H1 (cell line): ENCODE results near the gene LRRFIP1. TPM values are rescaled to one million over a fixed set of nuclear protein-coding genes. Genes with fewer than 3 reads are reported as not detected.

Source experiments
- CTCF ChIA-PET: fragments of 300-600 bp; sonication (Branson Sonifier 250); formaldehyde crosslinking; loops from one replicate; lab custom pipeline; 2021; ENCODE audit not compliant: partially characterized antibody; lab: Charles Lee
- POLR2A ChIA-PET: fragments of 300-600 bp; sonication (Branson Sonifier 250); formaldehyde crosslinking; loops from one replicate; lab custom pipeline; 2021; ENCODE audit warnings: inconsistent platforms; ENCODE audit not compliant: partially characterized antibody; lab: Charles Lee
- DNase-seq, 2 experiments: peaks; one replicate each; pipeline versions ENCODE4 v3.0.0 to v3.0.0-alpha.2; 2010 to 2022; ENCODE audit warnings: low spot score in 2 of 2, low read depth in 1 of 2, mixed read lengths in 1 of 2
- FAIRE-seq: peaks from 2 replicates; lab custom pipeline; 2011; peaks lifted over from hg19 to GRCh38; lab: Jason Lieb, UNC
- H2AFZ ChIP-seq: 2 replicates; pipeline ENCODE4 v1.8.1; 2012; ENCODE audit warnings: low read length, inconsistent platforms
- H2AK5ac ChIP-seq: 2 replicates; pipeline ENCODE4 v1.6.1; 2013; ENCODE audit warnings: low read depth, low read length
- H2BK120ac ChIP-seq: replicated peaks from 2 replicates; pipeline ENCODE3; 2013; ENCODE audit warnings: low read depth, low read length, inconsistent platforms
- H2BK12ac ChIP-seq: 2 replicates; pipeline ENCODE4 v1.6.1; 2013; ENCODE audit warnings: low read depth, low read length
- H2BK15ac ChIP-seq: 2 replicates; pipeline ENCODE4 v1.6.1; 2013; ENCODE audit warnings: low read length
- H2BK20ac ChIP-seq: 2 replicates; pipeline ENCODE4 v1.6.1; 2013; ENCODE audit warnings: low read length
- H2BK5ac ChIP-seq: 2 replicates; pipeline ENCODE4 v1.6.1; 2013; ENCODE audit warnings: low read depth, low read length
- H3K14ac ChIP-seq: 2 replicates; pipeline ENCODE4 v1.6.1; 2013; ENCODE audit warnings: inconsistent platforms; ENCODE audit not compliant: insufficient read length
- H3K18ac ChIP-seq: 2 replicates; pipeline ENCODE4 v1.6.1; 2013; ENCODE audit warnings: low read length; ENCODE audit errors: extremely low read depth
- H3K23ac ChIP-seq: 2 replicates; pipeline ENCODE4 v1.6.1; 2013; ENCODE audit warnings: inconsistent platforms; ENCODE audit not compliant: insufficient read length
- H3K23me2 ChIP-seq: 2 replicates; pipeline ENCODE4 v1.6.1; 2013; ENCODE audit warnings: low read depth, low read length
- H3K27ac ChIP-seq: 2 replicates; pipeline ENCODE4 v1.6.1; 2011; ENCODE audit warnings: low read depth, low read length, inconsistent platforms
- H3K27me3 ChIP-seq, 4 experiments: replicated peaks in 1 of 4; 1 replicate in 1 of 4; 2 replicates in 3 of 4; pipeline versions ENCODE4 v1.6.1 to v1.8.1; 2011 to 2013; ENCODE audit warnings: low read length in 3 of 4, mild to moderate bottlenecking in 3 of 4, inconsistent platforms in 2 of 4, mixed read lengths in 2 of 4, moderate library complexity in 1 of 4; ENCODE audit not compliant: control insufficient read depth in 3 of 4, insufficient read depth in 3 of 4; ENCODE audit errors: extremely low read depth in 1 of 4
- H3K36me3 ChIP-seq, 4 experiments: 2 replicates each; pipeline versions ENCODE4 v1.6.1 to v1.8.1; 2011 to 2013; ENCODE audit warnings: mild to moderate bottlenecking in 4 of 4, low read length in 3 of 4, moderate library complexity in 2 of 4, control low read depth in 1 of 4, inconsistent platforms in 1 of 4; ENCODE audit not compliant: insufficient read depth in 4 of 4, control insufficient read depth in 2 of 4
- H3K4ac ChIP-seq: replicated peaks from 2 replicates; pipeline ENCODE3; 2013; ENCODE audit warnings: low read length, low read depth, mixed read lengths, inconsistent platforms; ENCODE audit not compliant: insufficient read length
- H3K4me1 ChIP-seq, 4 experiments: replicated peaks in 1 of 4; 1 replicate in 1 of 4; 2 replicates in 3 of 4; pipeline versions ENCODE4 v1.6.1 to v1.8.1; 2011 to 2013; ENCODE audit warnings: low read length in 3 of 4, inconsistent platforms in 2 of 4, mixed read lengths in 1 of 4; ENCODE audit not compliant: insufficient read depth in 4 of 4, control insufficient read depth in 3 of 4
- H3K4me2 ChIP-seq, 2 experiments: 2 replicates each; pipeline versions ENCODE4 v1.6.1 to v1.8.1; 2011 to 2013; ENCODE audit warnings: low read depth in 2 of 2, low read length in 2 of 2, control low read depth in 1 of 2, inconsistent platforms in 1 of 2, mild to moderate bottlenecking in 1 of 2; ENCODE audit not compliant: insufficient read depth in 1 of 2
- H3K4me3 ChIP-seq, 4 experiments: fragments of 200-600, 300-600 bp in 1 of 4; sonication (generic), shearing (Covaris generic), sonication (Bioruptor Twin) in 1 of 4; 2 replicates each; pipeline versions ENCODE4 v1.5.1 to v1.8.1; 2011 to 2016; ENCODE audit warnings: low read length in 4 of 4, low read depth in 3 of 4, control low read depth in 2 of 4, inconsistent platforms in 2 of 4, mild to moderate bottlenecking in 2 of 4, mixed read lengths in 1 of 4, moderate library complexity in 1 of 4; ENCODE audit not compliant: insufficient read depth in 2 of 4; ENCODE audit errors: extremely low read depth in 1 of 4
- H3K56ac ChIP-seq: replicated peaks from 2 replicates; pipeline ENCODE3; 2013; ENCODE audit warnings: low read depth, mild to moderate bottlenecking, mixed read lengths, low read length, inconsistent platforms; ENCODE audit not compliant: insufficient read length
- H3K79me1 ChIP-seq: 2 replicates; pipeline ENCODE4 v1.6.1; 2013; ENCODE audit warnings: low read depth, low read length, control low read depth
- H3K79me2 ChIP-seq, 2 experiments: 2 replicates each; pipeline versions ENCODE4 v1.6.1 to v1.8.1; 2012 to 2013; ENCODE audit warnings: low read length in 2 of 2, mild to moderate bottlenecking in 2 of 2, inconsistent platforms in 1 of 2; ENCODE audit not compliant: insufficient read depth in 2 of 2, control insufficient read depth in 1 of 2
- H3K9ac ChIP-seq, 4 experiments: replicated peaks in 1 of 4; 1 replicate in 1 of 4; 2 replicates in 3 of 4; pipeline versions ENCODE4 v1.6.1 to v1.8.1; 2011 to 2013; ENCODE audit warnings: low read depth in 3 of 4, low read length in 3 of 4, control low read depth in 2 of 4, mild to moderate bottlenecking in 2 of 4, moderate library complexity in 2 of 4, inconsistent platforms in 1 of 4; ENCODE audit errors: extremely low read depth in 1 of 4
- H3K9me3 ChIP-seq, 2 experiments: 2 replicates each; pipeline versions ENCODE4 v1.6.1 to v1.8.1; 2012 to 2013; ENCODE audit warnings: mild to moderate bottlenecking in 2 of 2, moderate library complexity in 2 of 2, control low read depth in 1 of 2, inconsistent platforms in 1 of 2, low read depth in 1 of 2, low read length in 1 of 2, mixed read lengths in 1 of 2; ENCODE audit not compliant: insufficient read depth in 2 of 2
- H4K20me1 ChIP-seq, 2 experiments: replicated peaks in 1 of 2; 2 replicates each; pipeline versions ENCODE3 to v1.8.1; 2011 to 2013; ENCODE audit warnings: inconsistent platforms in 2 of 2, low read length in 2 of 2, mild to moderate bottlenecking in 1 of 2; ENCODE audit not compliant: insufficient read depth in 2 of 2, control insufficient read depth in 1 of 2
- H4K5ac ChIP-seq: 2 replicates; pipeline ENCODE4 v1.6.1; 2013; ENCODE audit warnings: low read length, low read depth, mixed read lengths, inconsistent platforms; ENCODE audit not compliant: insufficient read length
- H4K8ac ChIP-seq: 2 replicates; pipeline ENCODE4 v1.8.0; 2013; ENCODE audit warnings: mild to moderate bottlenecking, moderate library complexity, low read length, inconsistent platforms; ENCODE audit not compliant: insufficient read depth; ENCODE audit errors: extremely low read depth
- H4K91ac ChIP-seq: replicated peaks from 2 replicates; pipeline ENCODE3; 2013; ENCODE audit warnings: low read length, mixed read lengths, inconsistent platforms; ENCODE audit not compliant: insufficient read length
- ASH2L ChIP-seq: fragments of 200-600, 300-600 bp; sonication (generic); IDR thresholded peaks from one replicate; pipeline ENCODE4 v1.7.1; 2017; ENCODE audit warnings: low read length
- CEBPB ChIP-seq: IDR thresholded peaks from 2 replicates; pipeline ENCODE4 v1.6.1; 2012; ENCODE audit warnings: low read depth, low read length
- CREB1 ChIP-seq: IDR thresholded peaks from 2 replicates; pipeline ENCODE4 v1.6.1; 2012; ENCODE audit warnings: inconsistent platforms
- EP300 ChIP-seq, 2 experiments: IDR thresholded peaks; 1 replicate in 1 of 2; 2 replicates in 1 of 2; pipeline ENCODE4 v1.6.1; 2011 to 2012; ENCODE audit warnings: low read depth in 2 of 2, low read length in 2 of 2, mild to moderate bottlenecking in 2 of 2, borderline replicate concordance in 1 of 2, inconsistent platforms in 1 of 2, moderate library complexity in 1 of 2
- GABPA ChIP-seq: IDR thresholded peaks from 2 replicates; pipeline ENCODE4 v1.6.1; 2011; ENCODE audit warnings: mild to moderate bottlenecking, low read length, moderate library complexity, borderline replicate concordance; ENCODE audit not compliant: insufficient read depth
- GTF2F1 ChIP-seq: IDR thresholded peaks from 2 replicates; pipeline ENCODE4 v1.6.1; 2012; ENCODE audit warnings: low read depth, low read length, improper control_type of control experiment, borderline replicate concordance
- HDAC2 ChIP-seq, 2 experiments: fragments of 300-600 bp in 1 of 2; sonication (generic) in 1 of 2; IDR thresholded peaks; 2 replicates each; pipeline ENCODE4 v1.6.1; 2011 to 2012; ENCODE audit warnings: low read depth in 2 of 2, low read length in 2 of 2, mild to moderate bottlenecking in 2 of 2, moderate library complexity in 2 of 2, borderline replicate concordance in 1 of 2, inconsistent platforms in 1 of 2
- POU5F1 ChIP-seq: IDR thresholded peaks from 2 replicates; pipeline ENCODE4 v1.6.1; 2011; ENCODE audit warnings: low read depth, mild to moderate bottlenecking, low read length, moderate library complexity
- RFX5 ChIP-seq: IDR thresholded peaks from 2 replicates; pipeline ENCODE4 v1.6.1; 2011; ENCODE audit warnings: low read depth, low read length, improper control_type of control experiment, borderline replicate concordance
- RXRA ChIP-seq: IDR thresholded peaks from 2 replicates; pipeline ENCODE4 v1.6.1; 2011; ENCODE audit warnings: low read depth, mild to moderate bottlenecking, low read length, moderate library complexity; ENCODE audit not compliant: insufficient read depth
- TAF7 ChIP-seq: optimal IDR thresholded peaks from 2 replicates; pipeline ENCODE3; 2011; ENCODE audit warnings: low read depth, mild to moderate bottlenecking, inconsistent platforms, low read length, moderate library complexity, borderline replicate concordance
- TEAD4 ChIP-seq: IDR thresholded peaks from 2 replicates; pipeline ENCODE4 v1.6.1; 2012; ENCODE audit warnings: low read depth, low read length, inconsistent platforms, mixed read lengths
- WGBS, 2 experiments: shearing (Covaris generic) in 1 of 2; methylation state at CpG; one replicate each; pipeline versions ENCODE4 v1.1.6 to v1.1.7; 2013 to 2015; ENCODE audit warnings: low lambda C conversion rate in 2 of 2, mixed read lengths in 2 of 2, inconsistent platforms in 1 of 2, low coverage in 1 of 2, missing lambda C conversion rate in 1 of 2; ENCODE audit not compliant: insufficient replicate concordance in 2 of 2, insufficient coverage in 1 of 2, insufficient read length in 1 of 2; ENCODE audit errors: extremely low coverage in 1 of 2, missing lambda C conversion rate in 1 of 2; 5-methylcytosine and 5-hydroxymethylcytosine counted together
- polyA plus RNA-seq, 7 experiments: library from polyadenylated mRNA; depleted of rRNA in 3 of 7; stranded (reverse) in 5 of 7; unstranded in 2 of 7; fragments of >200 nt in 5 of 7; fragments of 200-250 nt in 2 of 7; gene quantifications; 1 replicate in 5 of 7; 2 replicates in 1 of 7; 4 replicates in 1 of 7; pipeline versions ENCODE4 v1.2.1 to v1.2.3, GENCODE V29; 2011 to 2013; ENCODE audit warnings: missing spikeins in 2 of 7, mixed read lengths in 2 of 7
- total RNA-seq: library from RNA; stranded (reverse); fragmentation: NEBNext Ultra II Directional; extraction: Animal tissue kit (Norgen Biotek cat#: 25700); gene quantifications from 2 replicates; pipeline ENCODE4 v1.2.1, GENCODE V29; 2021

LRRFIP1 gene
- total and polyA plus RNA-seq, 2 of the 8 experiments (the other 6 are each of a cell fraction or from before 2014, with no cell fraction given): 12.1 to 75.8 TPM

DNA sequence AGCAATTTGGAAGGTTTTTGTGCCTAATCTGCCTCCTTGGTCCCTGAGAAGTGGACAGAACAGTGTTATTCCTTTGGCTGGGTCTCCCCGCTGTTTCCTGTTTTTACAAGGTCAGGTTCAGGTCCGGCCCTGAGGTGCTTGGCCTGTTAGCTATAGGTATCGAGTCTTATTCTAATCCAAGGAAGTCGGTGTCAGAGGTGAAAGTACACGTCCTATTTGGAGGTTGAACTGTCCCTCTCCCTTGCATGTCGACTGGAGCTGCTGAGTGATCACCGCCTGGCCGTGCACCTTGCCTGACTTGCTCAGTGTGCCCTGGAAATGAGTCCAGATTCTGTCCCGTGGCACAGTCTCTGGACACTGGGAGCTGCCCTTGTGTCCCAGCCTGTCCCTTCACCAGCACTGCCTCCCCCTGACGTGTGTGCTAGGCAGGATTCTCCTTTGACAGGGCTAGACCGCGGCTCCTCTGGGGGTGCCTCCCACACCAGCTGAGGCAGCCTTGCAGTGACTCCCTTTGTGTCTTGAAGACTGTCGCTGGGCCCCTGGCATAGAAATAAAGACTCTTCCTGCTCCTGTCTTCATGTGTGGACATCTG, 105.5 kb downstream of the LRRFIP1 start:
- WGBS, 2 experiments: 74% methylated on average over 13 of the region's 13 CpGs; no CpG with 5 or more reads in 1 of the 2 experiments
- no peak overlapping the region for H3K14ac ChIP-seq
- DNase-seq (no peak), FAIRE-seq (no peak)
- peaks cover 3 to 48% of the 10 kb centered on the region in 2 experiments; a peak in 3 of 4 replicates for H3K79me2 ChIP-seq
- H3K27ac ChIP-seq: no peak overlapping the region
- H4K5ac ChIP-seq: peak overlapping the region; percentile 56
- ChIA-PET POLR2A (interaction anchor here (0.5 to 2.3 kb wide), 5 partner anchors 7 to 169 kb away, joined by 3 to 6 read pairs (median 3); no protein-coding TSS in a partner anchor), CTCF (interaction anchor here (0.8 to 10.1 kb wide), 9 partner anchors 10 to 223 kb away, joined by 3 to 73 read pairs (median 5); no protein-coding TSS in a partner anchor)
- no peaks in the 10 kb centered on the region for H3K9me3 ChIP-seq
- peak overlapping the region; percentile 35; the same call in 1 of the 2 replicates for H2BK12ac ChIP-seq
- H3K36me3 ChIP-seq: no peaks in the 10 kb centered on the region; a peak in 1 of 8 replicates
- peak overlapping the region; percentile 36; the same call in 1 of the 2 replicates for H2BK15ac ChIP-seq
- H3K79me1 ChIP-seq: peaks cover 12% of the 10 kb centered on the region
- no peak overlapping the region for H3K23ac ChIP-seq
- peaks cover 8 to 23% (median 18%) of the 10 kb centered on the region in 4 experiments for H3K4me1 ChIP-seq
- H3K23me2 ChIP-seq: no peaks in the 10 kb centered on the region
- H2AK5ac ChIP-seq: no peak overlapping the region; the same call in 1 of the 2 replicates
- H3K27me3 ChIP-seq: no peaks in the 10 kb centered on the region
- peak overlapping the region; percentile 34 for H4K91ac ChIP-seq
- no peak overlapping the region for H2BK120ac ChIP-seq
- no peak overlapping the region for H3K9ac ChIP-seq
- H3K18ac ChIP-seq: peak overlapping the region; percentile 10; the same call in 1 of the 2 replicates
- H4K8ac ChIP-seq: no peak overlapping the region
- no peak overlapping the region for H3K4ac ChIP-seq
- H3K56ac ChIP-seq: no peak overlapping the region
- peaks cover 9 to 13% of the 10 kb centered on the region in 2 experiments for H4K20me1 ChIP-seq
- H2BK20ac ChIP-seq: no peak overlapping the region
- peak overlapping the region in 1 of 2 experiments; percentile 34; a peak in 1 of 4 replicates for H3K4me2 ChIP-seq
- H3K4me3 ChIP-seq: no peak overlapping the region
- H2BK5ac ChIP-seq: 0 out of 2 replicates have a peak overlapping the region, but pooled peaks have one; percentile 2
- H2AFZ ChIP-seq: no peak overlapping the region
- TF ChIP-seq ASH2L (no peak), TAF7 (no peak), GABPA (no peak), EP300 (IDR thresholded peaks at IDR 0.05; ENCODE audit: borderline replicate concordance in 1 of 2, low read depth in 2 of 2, low read length in 2 of 2) (no peak), POU5F1 (no peak), HDAC2 (IDR thresholded peaks at IDR 0.05; ENCODE audit: borderline replicate concordance in 1 of 2, low read depth in 2 of 2, low read length in 2 of 2) (no peak), CREB1 (no peak), GTF2F1 (no peak), CEBPB (no peak), RFX5 (no peak), RXRA (no peak), TEAD4 (no peak)
